Adipocyte (in vitro differentiated cells): Measurements from ENCODE around the gene CMTM4.
"Not testable (repeated sequence)": the region's sequence is repeated elsewhere in the genome, so short reads cannot be mapped to it uniquely, and the experiment has no call there.

Source experiments
- DNase-seq: peaks from one replicate; pipeline ENCODE4 v3.0.0-alpha.2; 2015; ENCODE audit warnings: low read depth
- H3K27me3 ChIP-seq: replicated peaks from 2 replicates; pipeline ENCODE4 v1.7.0; 2013; ENCODE audit warnings: mild to moderate bottlenecking, low read length, moderate library complexity; ENCODE audit not compliant: control insufficient read depth, insufficient read depth
- H3K36me3 ChIP-seq: 2 replicates; pipeline ENCODE4 v1.7.0; 2013; ENCODE audit warnings: low read length, mild to moderate bottlenecking, moderate library complexity; ENCODE audit not compliant: control insufficient read depth, insufficient read depth, severe bottlenecking
- H3K4me1 ChIP-seq: 2 replicates; pipeline ENCODE4 v1.7.0; 2013; ENCODE audit warnings: mild to moderate bottlenecking, low read length, moderate library complexity; ENCODE audit not compliant: control insufficient read depth, insufficient read depth
- H3K4me3 ChIP-seq: 2 replicates; pipeline ENCODE4 v1.7.0; 2013; ENCODE audit warnings: mild to moderate bottlenecking, low read length, moderate library complexity
- H3K9ac ChIP-seq: 2 replicates; pipeline ENCODE4 v1.7.0; 2013; ENCODE audit warnings: mild to moderate bottlenecking, low read length, moderate library complexity
- H3K9me3 ChIP-seq: 2 replicates; pipeline ENCODE4 v1.7.0; 2013; ENCODE audit warnings: mild to moderate bottlenecking, low read length, moderate library complexity; ENCODE audit not compliant: control insufficient read depth

The CMTM4 gene

DNA sequence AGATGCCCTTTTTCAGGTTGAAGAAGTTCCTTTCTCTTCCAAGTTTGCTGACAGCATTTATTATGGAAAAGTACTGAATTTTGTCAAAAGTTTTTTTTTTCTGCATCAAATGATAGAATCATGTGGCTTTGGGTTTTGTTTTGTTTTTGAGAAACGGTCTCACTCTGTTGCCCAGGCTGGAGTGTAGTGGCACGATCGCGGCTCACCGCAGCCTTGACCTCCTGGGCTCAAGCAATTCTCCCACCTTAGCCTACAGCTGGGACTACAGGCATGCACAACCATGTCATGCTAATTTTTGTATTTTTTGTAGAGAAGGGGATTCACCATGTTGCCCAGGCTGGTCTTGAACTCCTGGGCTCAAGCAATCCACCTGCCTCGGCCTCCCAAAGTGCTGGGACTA lies 7.3 kb downstream of the CMTM4 start:
- no peak overlapping the region for H3K9ac ChIP-seq

DNA sequence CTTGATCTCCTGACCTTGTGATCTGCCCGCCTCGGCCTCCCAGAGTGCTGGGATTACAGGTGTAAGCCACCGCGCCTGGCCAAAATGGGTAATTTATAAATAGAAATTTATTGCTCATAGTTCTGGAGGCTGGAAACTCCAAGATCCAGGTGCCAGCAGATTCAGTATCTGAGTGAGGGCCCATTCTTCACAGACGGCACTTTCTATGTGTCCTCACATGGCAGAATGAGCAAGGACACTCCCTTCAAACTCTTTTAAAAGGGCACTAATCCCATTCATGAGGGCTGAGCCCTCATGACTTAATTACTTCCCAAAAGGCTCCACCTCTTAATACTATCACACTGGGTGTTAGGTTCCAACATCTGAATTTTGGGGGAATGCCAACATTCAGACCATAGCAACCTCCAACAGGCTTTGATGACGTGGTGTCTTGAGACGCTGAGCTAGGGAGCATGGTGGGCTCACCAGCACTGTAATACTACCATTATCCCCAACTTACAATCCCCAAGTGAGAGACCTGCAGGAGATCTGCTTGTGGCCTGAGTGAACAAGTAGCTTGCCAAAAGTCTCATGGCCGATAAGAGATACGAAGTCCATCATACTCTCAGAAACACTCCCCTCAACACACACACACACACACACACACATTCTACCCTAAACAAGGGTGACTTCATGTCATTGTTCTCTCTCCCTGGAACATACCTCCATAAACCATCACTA lies 8.5 kb downstream of the CMTM4 start:
- H3K27me3 ChIP-seq: no peaks in the 10 kb centered on the region
- no peak overlapping the region for H3K9ac ChIP-seq
- H3K9me3 ChIP-seq: no peaks in the 10 kb centered on the region
- peaks cover 4% of the 10 kb centered on the region for H3K4me1 ChIP-seq
- no peaks in the 10 kb centered on the region for H3K36me3 ChIP-seq
- no peak overlapping the region for H3K4me3 ChIP-seq
- no peak for DNase-seq

More for the DNA sequence above, 7.3 kb downstream of the CMTM4 start:
- no peaks in the 10 kb centered on the region for H3K27me3 ChIP-seq
- no peaks in the 10 kb centered on the region for H3K36me3 ChIP-seq
- H3K4me1 ChIP-seq: peaks cover 4% of the 10 kb centered on the region
- H3K9me3 ChIP-seq: no peaks in the 10 kb centered on the region
- no peak for DNase-seq
- no peak overlapping the region for H3K4me3 ChIP-seq

DNA sequence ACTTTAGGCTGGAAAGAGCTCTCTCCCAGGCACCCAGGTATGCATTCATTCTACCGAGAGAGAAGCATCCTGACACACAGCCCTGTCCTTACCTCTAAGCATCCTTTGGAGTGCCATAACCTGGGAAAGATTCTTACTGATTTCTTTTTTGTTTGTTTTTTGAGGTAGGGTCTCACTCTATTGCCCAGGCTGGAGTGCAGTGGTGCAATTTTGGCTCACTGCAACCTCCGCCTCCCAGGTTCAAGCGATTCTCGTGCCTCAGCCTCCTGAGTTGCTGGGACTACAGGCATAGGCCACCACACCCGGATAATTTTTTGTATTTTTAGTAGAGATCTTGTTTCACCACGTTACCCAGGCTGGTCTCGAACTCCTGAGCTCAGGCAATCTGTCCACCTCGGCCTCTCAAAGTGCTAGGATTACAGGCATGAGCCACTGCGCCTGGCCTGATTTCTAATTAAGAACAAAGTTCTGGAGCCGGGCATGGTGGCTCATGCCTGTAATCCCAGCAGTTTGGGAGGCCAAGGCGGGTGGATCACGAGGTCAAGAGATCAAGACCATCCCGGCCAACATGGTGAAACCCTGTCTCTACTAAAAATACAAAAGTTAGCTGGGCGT lies 10.9 kb downstream of the CMTM4 start:
- not testable (repeated sequence) for DNase-seq, H3K4me3 ChIP-seq, H3K27me3 ChIP-seq, H3K36me3 ChIP-seq, H3K9me3 ChIP-seq, H3K9ac ChIP-seq
- peaks cover 12% of the 10 kb centered on the region for H3K4me1 ChIP-seq

DNA sequence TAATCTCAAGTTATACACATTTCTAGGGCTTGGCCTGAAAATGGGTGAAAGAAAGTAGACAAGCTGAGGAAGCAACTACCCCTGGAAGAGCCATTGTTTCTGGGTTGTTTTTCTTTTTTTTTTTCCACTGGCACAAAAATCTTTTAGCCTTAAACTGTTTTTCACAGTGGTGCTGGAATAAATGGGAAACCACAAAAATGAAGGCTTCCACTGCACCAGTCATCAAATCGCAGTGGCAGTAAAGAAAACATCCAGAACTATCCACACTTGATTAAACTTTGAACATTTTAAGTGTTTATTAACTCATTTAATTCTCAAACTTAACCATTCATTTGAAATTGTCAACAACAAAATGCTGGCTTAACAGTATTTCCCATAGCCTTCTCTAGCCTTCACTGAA lies 14.3 kb downstream of the CMTM4 start:
- DNase-seq: peak; percentile 57

DNA sequence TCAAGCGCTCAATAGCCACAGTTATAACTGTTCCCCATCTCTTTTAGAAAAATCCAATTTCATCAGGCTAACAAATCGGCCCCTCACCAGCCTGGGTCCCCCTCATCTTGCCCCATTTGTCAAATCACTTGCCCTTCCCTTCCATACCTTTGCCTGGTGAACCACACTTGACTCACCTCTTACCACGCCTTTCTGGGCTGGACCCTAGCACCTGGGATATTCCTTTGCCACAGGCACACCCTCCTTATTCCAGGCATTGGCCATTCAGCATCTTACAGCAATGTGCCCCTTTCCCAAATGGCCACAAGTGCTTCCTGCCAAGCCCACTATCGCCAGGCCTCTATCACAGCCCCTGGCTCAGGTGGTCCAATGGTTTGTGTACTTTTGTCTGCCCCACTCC lies 14.9 kb downstream of the CMTM4 start:
- H3K9ac ChIP-seq: no peak overlapping the region
- H3K27me3 ChIP-seq: no peaks in the 10 kb centered on the region
- peaks cover 17% of the 10 kb centered on the region for H3K4me1 ChIP-seq
- H3K36me3 ChIP-seq: no peaks in the 10 kb centered on the region
- no peaks in the 10 kb centered on the region for H3K9me3 ChIP-seq
- no peak overlapping the region for H3K4me3 ChIP-seq
- no peak for DNase-seq

More for the DNA sequence above, 14.3 kb downstream of the CMTM4 start:
- H3K4me1 ChIP-seq: peaks cover 19% of the 10 kb centered on the region
- H3K36me3 ChIP-seq: no peaks in the 10 kb centered on the region
- no peak overlapping the region for H3K9ac ChIP-seq
- no peak overlapping the region for H3K4me3 ChIP-seq
- H3K27me3 ChIP-seq: no peaks in the 10 kb centered on the region
- H3K9me3 ChIP-seq: no peaks in the 10 kb centered on the region

DNA sequence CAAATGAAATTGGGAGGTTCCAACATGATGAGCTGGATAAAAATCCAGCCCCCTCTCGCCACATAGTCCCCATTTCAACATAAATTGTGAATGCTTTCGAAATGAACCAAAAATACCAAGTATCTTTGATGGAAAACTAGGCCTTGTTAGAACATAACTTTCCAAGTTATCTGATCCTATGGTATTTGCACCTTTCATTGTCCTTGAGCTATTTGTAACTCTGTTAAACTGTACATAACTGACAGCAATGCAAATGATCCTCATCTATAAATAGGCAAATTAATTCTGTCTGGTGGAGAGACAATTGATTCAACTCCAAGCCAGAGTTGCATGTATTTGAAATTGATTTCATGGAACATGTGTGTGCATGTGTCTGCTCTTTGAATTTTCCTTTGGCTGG lies 18.2 kb downstream of the CMTM4 start:
- Histone ChIP-seq H3K9ac (no peak overlapping the region), H3K4me3 (no peak overlapping the region), H3K36me3 (no peaks in the 10 kb centered on the region), H3K9me3 (no peaks in the 10 kb centered on the region), H3K27me3 (no peaks in the 10 kb centered on the region), H3K4me1 (peaks cover 14% of the 10 kb centered on the region)
- peak; percentile 49 for DNase-seq

DNA sequence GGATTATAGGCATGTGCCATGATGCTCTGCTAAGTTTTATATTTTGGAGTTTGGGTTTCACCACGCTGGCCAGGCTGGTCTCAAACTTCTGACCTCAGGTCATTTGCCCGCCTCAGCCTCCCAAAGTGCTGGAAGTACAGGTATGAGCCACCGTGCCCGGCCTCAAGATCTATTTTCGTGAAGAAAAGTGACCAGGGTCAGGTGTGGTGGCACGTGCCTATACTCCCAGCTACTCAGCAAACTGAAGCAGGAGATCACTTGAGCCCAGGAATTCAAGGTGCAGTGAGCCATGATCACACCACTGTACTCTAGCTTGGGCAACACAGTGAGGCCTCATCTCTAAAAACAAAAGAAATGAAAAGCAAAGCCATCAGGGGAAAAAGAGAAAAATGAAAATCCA lies 18.7 kb downstream of the CMTM4 start:
- H3K36me3 ChIP-seq: no peaks in the 10 kb centered on the region
- H3K4me1 ChIP-seq: peaks cover 14% of the 10 kb centered on the region
- no peaks in the 10 kb centered on the region for H3K9me3 ChIP-seq
- no peak for DNase-seq
- no peaks in the 10 kb centered on the region for H3K27me3 ChIP-seq
- no peak overlapping the region for H3K9ac ChIP-seq
- H3K4me3 ChIP-seq: no peak overlapping the region

DNA sequence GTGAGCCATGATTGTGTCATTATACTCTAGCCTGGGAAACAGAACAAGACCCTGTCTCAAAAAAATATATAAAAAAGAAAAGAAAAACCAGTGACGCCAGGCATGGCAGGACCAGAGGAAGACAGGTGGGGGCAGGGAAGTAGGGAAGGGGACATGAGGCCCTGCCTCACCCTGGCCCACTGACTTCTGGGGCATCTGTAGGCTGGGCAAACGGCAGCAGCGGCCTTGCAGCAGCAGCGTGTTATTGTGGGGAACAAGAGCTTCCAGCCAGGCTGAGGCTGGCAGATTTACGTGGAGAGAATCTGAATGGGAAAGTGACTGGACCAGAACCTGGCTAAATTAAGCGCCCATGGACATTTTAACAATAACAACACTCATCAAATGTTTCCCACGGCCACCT lies 19.4 kb downstream of the CMTM4 start:
- Histone ChIP-seq H3K27me3 (no peaks in the 10 kb centered on the region), H3K9ac (no peak overlapping the region), H3K36me3 (no peaks in the 10 kb centered on the region), H3K9me3 (no peaks in the 10 kb centered on the region), H3K4me3 (no peak overlapping the region), H3K4me1 (peaks cover 8% of the 10 kb centered on the region)
- no peak for DNase-seq

DNA sequence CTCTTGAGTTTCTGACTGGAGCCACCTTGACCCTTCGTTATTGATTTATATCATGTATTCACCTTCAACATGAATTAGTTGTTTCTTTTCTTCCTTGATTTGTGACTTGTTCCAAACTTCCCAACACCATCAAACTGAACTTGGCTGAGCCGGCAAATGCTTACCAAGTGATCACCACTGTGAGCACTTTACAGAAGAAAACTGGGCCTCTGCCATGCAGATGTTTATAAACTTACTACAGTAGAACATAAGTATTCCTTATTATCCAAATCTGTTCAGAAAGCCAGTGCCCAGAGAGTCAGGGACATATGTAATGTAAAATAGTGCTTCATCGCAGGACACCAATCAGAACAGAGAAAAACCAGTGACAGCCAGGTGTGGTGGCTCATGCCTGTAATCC lies 19.9 kb downstream of the CMTM4 start:
- no peak for DNase-seq
- no peaks in the 10 kb centered on the region for H3K27me3 ChIP-seq
- H3K36me3 ChIP-seq: no peaks in the 10 kb centered on the region
- H3K9me3 ChIP-seq: no peaks in the 10 kb centered on the region
- H3K9ac ChIP-seq: no peak overlapping the region
- peaks cover 6% of the 10 kb centered on the region for H3K4me1 ChIP-seq
- no peak overlapping the region for H3K4me3 ChIP-seq

DNA sequence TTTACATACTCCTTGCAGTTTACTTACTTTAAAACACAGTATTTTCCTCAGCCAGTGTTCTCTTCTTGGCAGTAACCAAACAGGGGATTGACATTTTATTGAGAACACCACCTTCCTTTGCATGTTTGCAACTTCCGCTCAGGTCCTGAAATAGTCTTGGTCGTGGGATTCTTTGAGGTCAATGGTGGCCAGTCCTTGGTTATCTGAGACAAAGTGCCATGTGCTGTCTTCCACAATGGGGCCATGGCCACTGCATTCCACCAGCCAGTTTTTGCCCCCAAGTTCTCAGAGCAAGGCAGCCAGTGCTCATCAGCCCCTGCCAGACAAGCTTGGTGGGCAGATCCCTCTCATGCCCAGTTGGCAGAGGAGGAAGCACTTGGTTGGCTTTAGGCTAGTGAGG lies 22.9 kb downstream of the CMTM4 start:
- Histone ChIP-seq H3K4me3 (no peak overlapping the region), H3K27me3 (no peaks in the 10 kb centered on the region), H3K9ac (no peak overlapping the region), H3K36me3 (no peaks in the 10 kb centered on the region), H3K9me3 (no peaks in the 10 kb centered on the region), H3K4me1 (peaks cover 6% of the 10 kb centered on the region)
- DNase-seq: no peak

DNA sequence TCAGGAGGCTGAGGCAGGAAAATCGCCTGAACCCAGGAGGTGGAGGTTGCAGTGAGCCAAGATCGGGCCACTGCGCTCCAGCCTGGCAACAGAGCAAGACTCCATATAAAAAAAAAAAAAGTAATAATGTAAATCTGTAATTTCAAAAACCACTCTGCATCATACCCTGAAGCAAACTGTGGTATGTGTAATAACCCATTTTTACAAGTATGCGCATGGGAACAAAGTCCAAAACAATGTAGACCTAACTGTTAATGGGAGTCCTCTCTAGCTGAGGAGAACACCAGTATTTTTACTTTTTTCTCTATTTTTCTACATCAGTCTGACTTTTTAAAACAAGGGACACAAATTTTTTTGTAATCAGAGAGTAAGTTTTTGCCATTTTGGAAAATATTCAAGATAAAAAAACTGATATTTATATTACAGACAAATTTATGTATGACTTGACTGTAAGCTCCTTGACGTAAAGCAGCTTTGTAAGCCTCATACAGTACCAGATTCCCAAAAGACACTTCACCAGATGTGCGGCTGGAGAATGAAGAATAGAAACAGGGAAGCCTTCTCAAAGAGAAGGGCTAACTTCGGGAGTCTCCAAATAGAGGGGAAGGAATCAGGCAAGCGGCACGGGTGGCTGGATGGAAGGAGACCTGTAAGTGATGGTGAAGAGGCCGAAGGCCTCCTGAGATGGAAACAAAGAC lies 25.7 kb downstream of the CMTM4 start:
- Histone ChIP-seq H3K9me3 (no peaks in the 10 kb centered on the region), H3K36me3 (no peaks in the 10 kb centered on the region), H3K9ac (no peak overlapping the region), H3K27me3 (no peaks in the 10 kb centered on the region), H3K4me3 (no peak overlapping the region), H3K4me1 (no peaks in the 10 kb centered on the region)
- no peak for DNase-seq
